Measurements from ENCODE around the gene CCDC148. TPM values are rescaled to one million over a fixed set of nuclear protein-coding genes. Genes with fewer than 3 reads are reported as not detected.

The CCDC148 gene
- polyA plus RNA-seq, 2 of the 4 experiments (the other 2 are of a cell fraction) = 0.41 to 0.85 TPM

- CTCF ChIA-PET = interaction anchor here (0.6 kb wide), 2 partner anchors 36 to 667 kb away, joined by 3 read pairs; no protein-coding TSS in a partner anchor
- Histone ChIP-seq H3K9me3 (peaks cover 12% of the 10 kb centered on the region; the same call in 1 of the 3 replicates), H3K4me1 (0 out of 3 replicates have a peak, but pooled peaks cover 5% of the 10 kb centered on the region), H3K4me3 (no peak overlapping the region), H3K27ac (no peak overlapping the region), H3K4me2 (no peak overlapping the region)
- ATAC-seq (no peak), DNase-seq (ENCODE audit: low read depth in 1 of 2, low spot score in 1 of 2) (no peak), FAIRE-seq (no peak)
- TF ChIP-seq EP300 (IDR thresholded peaks at IDR 0.05) (no peak), POLR2A (IDR thresholded peaks at IDR 0.05; ENCODE audit: low read length) (no peak), CBX8 (IDR thresholded peaks at IDR 0.05) (no peak), MAZ (IDR thresholded peaks at IDR 0.05; ENCODE audit: borderline replicate concordance, low read depth, low read length) (no peak), POLR2AphosphoS2 (conservative IDR thresholded peaks at IDR 0.05; ENCODE audit: low read length) (no peak), RFX5 (IDR thresholded peaks at IDR 0.05) (no peak), HOXB5 (CRISPR knock-in tag; IDR thresholded peaks at IDR 0.05) (no peak), EHF (CRISPR knock-in tag; IDR thresholded peaks at IDR 0.05) (no peak), JUN (IDR thresholded peaks at IDR 0.05) (no peak), SMC3 (IDR thresholded peaks at IDR 0.05) (no peak), CHD4 (IDR thresholded peaks at IDR 0.05; ENCODE audit: borderline replicate concordance) (no peak), CHD2 (IDR thresholded peaks at IDR 0.05; ENCODE audit: low read length, partially characterized antibody) (no peak), USF2 (IDR thresholded peaks at IDR 0.05) (no peak), HES2 (IDR thresholded peaks at IDR 0.05) (no peak), RAD21 (conservative IDR thresholded peaks at IDR 0.05 in 1 of 2, IDR thresholded peaks at IDR 0.05 in 1 of 2) (no peak), HOXB13 (CRISPR knock-in tag; IDR thresholded peaks at IDR 0.05; ENCODE audit: low read depth) (no peak), ZFP36 (IDR thresholded peaks at IDR 0.05; ENCODE audit: borderline replicate concordance, partially characterized antibody) (no peak), NFE2L2 (conservative IDR thresholded peaks at IDR 0.05; ENCODE audit: low read length) (no peak), CEBPB (IDR thresholded peaks at IDR 0.05) (no peak)
- POLR2A ChIA-PET = no interaction called here
- WGBS (ENCODE audit: missing lambda C conversion rate) = 54% methylated on average over 1 of the region's 1 CpG
These were observed 42.0 kb downstream of the CCDC148 start for GRCh38 chr2:158414538-158414937.

- TF ChIP-seq BCL3 (IDR thresholded peaks at IDR 0.05) = no peak
- no peak for TF ChIP-seq ESRRA (IDR thresholded peaks at IDR 0.05; ENCODE audit: borderline replicate concordance, low read length)
- no peak for TF ChIP-seq HEYL (CRISPR knock-in tag; IDR thresholded peaks at IDR 0.05)
- no peak for TF ChIP-seq ZFP36 (IDR thresholded peaks at IDR 0.05; ENCODE audit: borderline replicate concordance, partially characterized antibody)
- no peak overlapping the region for H3K4me2 ChIP-seq
These were observed 43.0 kb downstream of the CCDC148 start for GRCh38 chr2:158413581-158413980.

GRCh38 chr2:158412206-158412605, 44.3 kb downstream of the CCDC148 start:
- no peak for DNase-seq (ENCODE audit: low read depth in 1 of 2, low spot score in 1 of 2)
- Histone ChIP-seq H3K27ac (no peak overlapping the region), H3K4me2 (no peak overlapping the region), H3K4me1 (0 out of 3 replicates have a peak, but pooled peaks cover 5% of the 10 kb centered on the region), H3K4me3 (no peak overlapping the region), H3K9me3 (peaks cover 12% of the 10 kb centered on the region; the same call in 1 of the 3 replicates)
- POLR2A ChIA-PET = no interaction called here
- CTCF ChIA-PET = no interaction called here
- no peak for ATAC-seq
- 6% methylated on average over 3 of the region's 3 CpGs for WGBS (ENCODE audit: missing lambda C conversion rate)
- no peak for FAIRE-seq
- TF ChIP-seq MYC (IDR thresholded peaks at IDR 0.05; ENCODE audit: borderline replicate concordance, low read length) (no peak), EHF (CRISPR knock-in tag; IDR thresholded peaks at IDR 0.05) (no peak), HEYL (CRISPR knock-in tag; IDR thresholded peaks at IDR 0.05) (no peak), CTCF (IDR thresholded peaks at IDR 0.05) (no peak), ESRRA (IDR thresholded peaks at IDR 0.05; ENCODE audit: borderline replicate concordance, low read length) (no peak), BHLHE40 (IDR thresholded peaks at IDR 0.05; ENCODE audit: low read depth, low read length) (no peak), MAX (IDR thresholded peaks at IDR 0.05) (no peak), HOXB13 (CRISPR knock-in tag; IDR thresholded peaks at IDR 0.05; ENCODE audit: low read depth) (no peak), GATA3 (IDR thresholded peaks at IDR 0.05; ENCODE audit: borderline replicate concordance) (no peak)

More at GRCh38 chr2:158413581-158413980, 43.0 kb downstream of the CCDC148 start:
- Histone ChIP-seq H3K4me3 (no peak overlapping the region), H3K4me1 (0 out of 3 replicates have a peak, but pooled peaks cover 5% of the 10 kb centered on the region), H3K9me3 (peaks cover 12% of the 10 kb centered on the region; the same call in 1 of the 3 replicates), H3K27ac (no peak overlapping the region)
- ATAC-seq (no peak), FAIRE-seq (no peak), DNase-seq (ENCODE audit: low read depth in 1 of 2, low spot score in 1 of 2) (no peak)
- CTCF ChIA-PET = no interaction called here
- WGBS (ENCODE audit: missing lambda C conversion rate) = 54% methylated on average over 2 of the region's 2 CpGs
- POLR2A ChIA-PET = no interaction called here
